AG09319 (cell line): ENCODE data around the gene ASB4.

Source experiments
- DNase-seq: peaks from one replicate; pipeline ENCODE4 v3.0.0-alpha.2; 2010; ENCODE audit warnings: low read depth; ENCODE audit errors: extremely low read depth
- TF ChIP-seq, protein P1 (sequence below): IDR thresholded peaks from 2 replicates; pipeline ENCODE4 v1.5.1; 2011; ENCODE audit warnings: low read depth, mild to moderate bottlenecking, inconsistent platforms, low read length, moderate library complexity

Gene ASB4

DNA sequence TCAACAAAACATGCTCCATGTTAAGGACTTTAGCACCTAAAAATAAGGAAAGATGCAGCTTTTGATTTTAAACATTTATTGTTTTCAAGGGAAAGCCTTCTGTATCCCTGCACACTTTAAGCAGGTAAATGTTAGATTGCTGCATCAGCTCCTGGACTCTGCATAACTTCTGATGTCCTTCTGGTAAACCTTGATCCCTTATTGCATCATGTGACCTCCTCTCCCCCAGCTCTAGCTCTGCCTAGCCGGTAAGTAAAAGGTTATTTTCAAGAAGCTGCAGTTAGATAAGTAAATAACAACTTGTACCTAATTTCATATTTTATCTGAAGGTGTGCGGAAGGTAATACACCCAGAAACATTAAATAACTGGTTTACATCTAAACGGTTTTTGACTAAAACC, 73.1 kb downstream of the ASB4 start:
- TF ChIP-seq, protein P1, sequence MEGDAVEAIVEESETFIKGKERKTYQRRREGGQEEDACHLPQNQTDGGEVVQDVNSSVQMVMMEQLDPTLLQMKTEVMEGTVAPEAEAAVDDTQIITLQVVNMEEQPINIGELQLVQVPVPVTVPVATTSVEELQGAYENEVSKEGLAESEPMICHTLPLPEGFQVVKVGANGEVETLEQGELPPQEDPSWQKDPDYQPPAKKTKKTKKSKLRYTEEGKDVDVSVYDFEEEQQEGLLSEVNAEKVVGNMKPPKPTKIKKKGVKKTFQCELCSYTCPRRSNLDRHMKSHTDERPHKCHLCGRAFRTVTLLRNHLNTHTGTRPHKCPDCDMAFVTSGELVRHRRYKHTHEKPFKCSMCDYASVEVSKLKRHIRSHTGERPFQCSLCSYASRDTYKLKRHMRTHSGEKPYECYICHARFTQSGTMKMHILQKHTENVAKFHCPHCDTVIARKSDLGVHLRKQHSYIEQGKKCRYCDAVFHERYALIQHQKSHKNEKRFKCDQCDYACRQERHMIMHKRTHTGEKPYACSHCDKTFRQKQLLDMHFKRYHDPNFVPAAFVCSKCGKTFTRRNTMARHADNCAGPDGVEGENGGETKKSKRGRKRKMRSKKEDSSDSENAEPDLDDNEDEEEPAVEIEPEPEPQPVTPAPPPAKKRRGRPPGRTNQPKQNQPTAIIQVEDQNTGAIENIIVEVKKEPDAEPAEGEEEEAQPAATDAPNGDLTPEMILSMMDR: no peak
- DNase-seq: no peak

GRCh38 chr7:95560674-95561073, 74.9 kb downstream of the ASB4 start:
- TF ChIP-seq, protein P1: no peak
- DNase-seq: no peak

DNA sequence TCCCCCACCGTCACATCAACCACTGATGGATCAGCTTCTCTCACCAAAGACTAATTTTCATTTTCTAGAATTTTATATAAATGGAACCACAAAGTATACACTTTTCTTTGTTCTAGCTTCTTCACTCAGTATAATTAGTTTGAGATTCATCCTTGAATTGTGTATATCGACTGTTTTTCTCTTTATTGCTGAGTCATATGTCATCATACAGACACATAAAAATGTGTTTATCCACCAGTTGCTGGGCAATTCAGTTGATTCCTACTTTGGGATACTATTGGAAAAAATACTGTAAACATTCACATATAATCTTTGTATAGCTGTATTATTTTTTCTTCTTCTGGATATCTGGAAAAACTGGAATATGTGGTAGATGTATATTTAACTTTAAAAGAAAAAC, 84.0 kb downstream of the ASB4 start:
- DNase-seq: no peak
- TF ChIP-seq, protein P1: no peak

DNA sequence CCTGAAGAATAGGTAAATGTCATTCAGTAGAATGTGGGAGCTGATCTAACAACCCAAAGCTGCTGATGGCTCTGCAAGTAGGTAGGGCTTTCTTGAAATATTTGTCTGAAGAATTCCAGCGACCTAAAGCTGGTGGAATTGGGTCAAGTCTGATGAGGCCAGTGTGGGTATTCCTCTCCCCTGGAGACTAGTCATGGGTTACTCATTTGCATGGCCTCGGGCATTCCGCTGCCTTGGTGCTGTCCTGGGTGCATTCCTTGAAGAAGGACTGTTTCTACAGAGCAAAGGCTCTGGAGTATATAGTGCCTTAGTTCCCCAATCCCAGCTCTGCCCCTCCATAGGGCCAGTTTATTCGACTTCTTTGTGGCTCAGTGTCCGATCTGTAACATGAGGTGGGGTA, 91.4 kb downstream of the ASB4 start:
- TF ChIP-seq, protein P1: no peak
- no peak for DNase-seq

GRCh38 chr7:95578299-95578855, 92.6 kb downstream of the ASB4 start:
- TF ChIP-seq, protein P1: no peak
- no peak for DNase-seq

- no peak for DNase-seq
Measured at GRCh38 chr7:95579318-95579717, 93.6 kb downstream of the ASB4 start.

DNA sequence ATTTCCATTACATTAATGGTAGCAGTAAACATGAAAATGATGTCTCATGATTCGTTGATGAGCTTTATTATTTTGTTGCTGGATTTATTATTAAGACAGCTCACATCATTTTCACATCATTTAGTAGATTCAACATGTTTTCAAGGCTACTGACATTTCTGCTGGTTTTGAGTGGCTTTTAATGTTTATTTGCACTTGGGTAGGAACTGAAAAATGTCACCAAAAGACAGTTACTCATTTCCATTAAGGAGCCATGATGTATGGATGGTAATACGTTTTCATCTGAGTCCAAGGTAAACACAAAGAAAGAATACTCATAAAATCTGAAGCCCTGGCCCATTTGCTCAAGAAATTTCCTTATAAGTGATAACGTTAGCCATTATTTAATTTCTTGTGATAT, 95.7 kb downstream of the ASB4 start:
- DNase-seq: no peak
- TF ChIP-seq, protein P1: no peak

More at GRCh38 chr7:95579318-95579717, 93.6 kb downstream of the ASB4 start:
- TF ChIP-seq, protein P1: no peak
